Esophagus squamous epithelium (tissue), 5 donors: ENCODE data around the gene ARRB1. TPM values are rescaled to one million over a fixed set of nuclear protein-coding genes. Genes with fewer than 3 reads are reported as not detected.

Source experiments
- DNase-seq: peaks from one replicate; lab custom pipeline; 2025; lab: John Stamatoyannopoulos, UW
- H3K27ac ChIP-seq, 4 donors: fragments of 200-600 bp; sonication (generic); one replicate each; pipeline ENCODE4 v1.5.1; 2016 to 2019; ENCODE audit warnings: mild to moderate bottlenecking in 1 of 4
- H3K27me3 ChIP-seq, 4 donors: fragments of 200-600 bp; sonication (generic); 1 replicate in 3 of 4; 2 replicates in 1 of 4; pipeline versions ENCODE4 v1.5.1 to v1.6.0; 2017 to 2021; ENCODE audit warnings: antibody characterized with exemption in 1 of 4
- H3K36me3 ChIP-seq, 3 donors: fragments of 200-600 bp; sonication (generic); one replicate each; pipeline ENCODE4 v1.5.1; 2016 to 2019
- H3K4me1 ChIP-seq, 3 donors: fragments of 200-600 bp; sonication (generic); one replicate each; pipeline ENCODE4 v1.5.1; 2017 to 2019
- H3K4me3 ChIP-seq, 4 donors: fragments of 200-600 bp; sonication (generic); 1 replicate in 3 of 4; 2 replicates in 1 of 4; pipeline ENCODE4 v1.5.1; 2016 to 2019; ENCODE audit warnings: mild to moderate bottlenecking in 2 of 4, moderate library complexity in 1 of 4
- H3K9me3 ChIP-seq, 3 donors: fragments of 200-600 bp; sonication (generic); one replicate each; pipeline ENCODE4 v1.5.1; 2016 to 2019
- CTCF ChIP-seq, 6 experiments: fragments of 450-650 bp in 4 of 6; fragments of 200-600 bp in 2 of 6; sonication (generic) in 2 of 6; IDR thresholded peaks; one replicate each; pipeline ENCODE4 v1.5.1; 2016 to 2019; ENCODE audit warnings: antibody characterized with exemption in 6 of 6, mild to moderate bottlenecking in 4 of 6, moderate library complexity in 4 of 6
- POLR2A ChIP-seq, 4 donors: fragments of 450-650 bp; IDR thresholded peaks; one replicate each; pipeline ENCODE4 v1.6.1; 2017; ENCODE audit warnings: antibody characterized with exemption in 4 of 4, mild to moderate bottlenecking in 4 of 4, moderate library complexity in 3 of 4
- WGBS, 2 donors: methylation state at CpG; one replicate each; pipeline ENCODE4 v1.1.5; 2018; 5-methylcytosine and 5-hydroxymethylcytosine counted together
- intact Hi-C: fragments of 100-400 bp; cut with DNase I; formaldehyde crosslinking; loops from one replicate; pipeline ENCODE4 v1.15.0; 2022
- total RNA-seq, 4 donors: library from RNA; depleted of rRNA; stranded (reverse); fragments of >200 nt; gene quantifications; one replicate each; pipeline ENCODE4 v1.1.0, GENCODE V29; 2016
- donor health status: DM: yes; HTN: yes; CAD: no.

ARRB1 gene
- total RNA-seq, 4 donors from 2014 or later = 9.6 to 24.8 (median 17.8) TPM

DNA sequence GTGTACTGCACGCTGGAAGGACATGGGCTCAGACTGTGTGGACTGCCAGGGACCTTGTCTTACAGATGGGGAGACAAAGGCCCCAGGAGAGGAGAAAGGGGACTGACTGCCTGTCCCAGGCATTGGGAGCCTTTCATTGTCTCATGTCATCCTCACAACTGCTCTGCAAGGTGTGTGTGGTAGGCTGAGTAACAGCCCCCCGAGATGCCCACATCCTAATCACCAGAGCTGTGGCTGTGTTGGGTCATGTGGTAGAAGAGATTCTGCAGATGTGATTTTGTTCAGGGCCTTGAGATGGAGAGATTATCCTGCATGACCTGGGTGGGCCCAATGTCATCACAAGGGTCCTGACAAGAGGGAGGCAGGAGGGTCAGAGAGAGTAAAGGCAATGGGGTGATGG is 39.1 kb downstream of the ARRB1 start:
- H3K4me3 ChIP-seq = peak overlapping the region in 1 of 4 donors; percentile 55
- TF ChIP-seq CTCF (IDR thresholded peaks at IDR 0.05) = no peak
- no peak for TF ChIP-seq POLR2A (IDR thresholded peaks at IDR 0.05)
- intact Hi-C loops = no loop called here
- H3K27me3 ChIP-seq = peaks cover 0 to 6% (median 0%) of the 10 kb centered on the region in 4 donors
- DNase-seq = no peak
- peak overlapping the region; percentile 58 to 94 (median 84) for H3K27ac ChIP-seq
- no peaks in the 10 kb centered on the region for H3K9me3 ChIP-seq
- H3K4me1 ChIP-seq = peaks cover 19 to 87% (median 36%) of the 10 kb centered on the region in 3 donors
- peaks cover 0 to 9% (median 0%) of the 10 kb centered on the region in 3 donors for H3K36me3 ChIP-seq
- 56 to 100% methylated on average over 1 of the region's 2 CpGs for WGBS, 2 donors

- intact Hi-C loops = no loop called here
- 51 to 60% methylated on average over 2 to 9 of the region's 13 CpGs for WGBS, 2 donors
- H3K9me3 ChIP-seq = no peaks in the 10 kb centered on the region
- H3K4me1 ChIP-seq = peaks cover 19 to 88% (median 39%) of the 10 kb centered on the region in 3 donors
- H3K27ac ChIP-seq = peak overlapping the region; percentile 58 to 94 (median 84)
- DNase-seq = no peak
- peaks cover 0 to 6% (median 0%) of the 10 kb centered on the region in 4 donors for H3K27me3 ChIP-seq
- TF ChIP-seq POLR2A (IDR thresholded peaks at IDR 0.05) (peak in 1 of 4 donors; percentile 33), CTCF (IDR thresholded peaks at IDR 0.05) (no peak)
- H3K4me3 ChIP-seq = peak overlapping the region in 3 of 4 donors; percentile 25 to 55 (median 29)
- peaks cover 0 to 9% (median 0%) of the 10 kb centered on the region in 3 donors for H3K36me3 ChIP-seq
These were observed 39.6 kb downstream of the ARRB1 start for GRCh38 chr11:75311858-75312288.

GRCh38 chr11:75308986-75309385 is 42.5 kb downstream of the ARRB1 start:
- Histone ChIP-seq H3K4me3 (no peak overlapping the region), H3K36me3 (peaks cover 0 to 9% (median 0%) of the 10 kb centered on the region in 3 donors), H3K9me3 (no peaks in the 10 kb centered on the region), H3K4me1 (peaks cover 16 to 90% (median 40%) of the 10 kb centered on the region in 3 donors), H3K27ac (peak overlapping the region in 3 of 4 donors; percentile 27 to 79 (median 78)), H3K27me3 (peaks cover 0 to 6% (median 0%) of the 10 kb centered on the region in 4 donors)
- 97% methylated on average over 3 of the region's 4 CpGs; no CpG with 5 or more reads in 1 of the 2 donors for WGBS, 2 donors
- TF ChIP-seq CTCF (IDR thresholded peaks at IDR 0.05) (no peak), POLR2A (IDR thresholded peaks at IDR 0.05) (no peak)
- intact Hi-C loops = no loop called here
- DNase-seq = no peak

DNA sequence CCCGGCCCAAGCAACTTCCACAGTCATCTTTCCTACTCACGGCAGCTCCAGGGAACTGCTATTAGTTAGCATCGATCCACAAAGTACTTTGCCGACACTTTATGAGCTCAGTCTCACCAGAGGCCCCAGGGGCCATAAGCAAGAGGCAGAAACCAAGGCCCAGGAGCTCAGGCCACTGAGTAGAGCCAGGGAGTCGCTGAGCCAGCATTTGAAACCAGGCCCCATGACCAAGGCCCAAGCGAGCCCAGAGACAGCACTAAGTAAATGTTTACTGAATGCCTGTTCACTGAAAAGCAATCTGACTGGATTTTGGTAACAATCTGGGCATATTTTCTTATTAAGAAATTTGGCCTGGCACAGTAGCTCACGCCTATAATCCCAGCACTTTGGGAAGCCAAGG is 43.3 kb downstream of the ARRB1 start:
- WGBS, 2 donors = 66 to 67% methylated on average over 2 to 6 of the region's 7 CpGs
- Histone ChIP-seq H3K9me3 (no peaks in the 10 kb centered on the region), H3K27ac (peak overlapping the region; percentile 12 to 79 (median 63)), H3K4me1 (peaks cover 7 to 82% (median 33%) of the 10 kb centered on the region in 3 donors), H3K27me3 (peaks cover 0 to 6% (median 0%) of the 10 kb centered on the region in 4 donors), H3K4me3 (no peak overlapping the region), H3K36me3 (peaks cover 0 to 9% (median 0%) of the 10 kb centered on the region in 3 donors)
- TF ChIP-seq CTCF (IDR thresholded peaks at IDR 0.05) (no peak), POLR2A (IDR thresholded peaks at IDR 0.05) (no peak)
- intact Hi-C loops = no loop called here
- DNase-seq = no peak

DNA sequence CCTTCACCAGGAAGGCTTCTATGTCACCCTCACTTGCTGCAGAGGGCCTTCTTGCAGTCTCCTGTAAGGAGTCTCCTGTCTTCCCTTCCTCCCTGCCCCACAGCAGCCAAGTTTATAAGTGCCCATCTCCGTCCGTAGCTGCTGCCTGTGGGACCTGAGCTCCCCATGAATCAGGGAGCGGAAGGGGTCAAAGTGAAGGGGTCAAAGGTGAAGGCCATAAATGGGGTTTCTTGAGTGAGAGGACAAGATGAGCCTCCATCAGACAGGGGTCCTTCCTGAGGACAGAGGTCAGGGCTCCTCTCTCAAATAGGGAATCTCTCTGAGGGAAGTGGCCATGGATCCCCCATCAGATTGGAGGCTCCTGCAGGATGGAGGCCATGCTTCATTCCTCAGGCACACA is 44.4 kb downstream of the ARRB1 start:
- no peak for TF ChIP-seq CTCF (IDR thresholded peaks at IDR 0.05)
- TF ChIP-seq POLR2A (IDR thresholded peaks at IDR 0.05) = no peak
- no CpG with 5 or more reads among the region's 3 CpGs for WGBS, 2 donors
- peaks cover 0 to 9% (median 0%) of the 10 kb centered on the region in 3 donors for H3K36me3 ChIP-seq
- peaks cover 0 to 5% (median 0%) of the 10 kb centered on the region in 4 donors for H3K27me3 ChIP-seq
- DNase-seq = no peak
- H3K9me3 ChIP-seq = no peaks in the 10 kb centered on the region
- intact Hi-C loops = no loop called here
- H3K27ac ChIP-seq = peak overlapping the region in 3 of 4 donors; percentile 12 to 79 (median 78)
- H3K4me3 ChIP-seq = no peak overlapping the region
- peaks cover 4 to 78% (median 26%) of the 10 kb centered on the region in 3 donors for H3K4me1 ChIP-seq
